K562 (cell line): ENCODE data around the gene POP7. TPM values are rescaled to one million over a fixed set of nuclear protein-coding genes. Genes with fewer than 3 reads are reported as not detected.
A peak's percentile ranks its signal among the peaks of the same experiment; 100 is the strongest.

ENCODE experiments used
- ATAC-seq: fragments of 200-7000 bp; cut with Tn5 transposase; 3 replicates; pipeline ENCODE4 v1.9.1; 2020; ENCODE audit warnings: moderate library complexity
- BruUV-seq: library from RNA; stranded (reverse); fragments of 400-500 nt; replicated peaks from 2 replicates; lab custom pipeline; 2021; lab: Mats Ljungman, UMichigan
- CTCF ChIA-PET: fragments of 300-600 bp; formaldehyde crosslinking; extraction: SDS; loops from one replicate; lab custom pipeline; 2021; ENCODE audit warnings: low intra/inter-chr PET ratio; lab: Yijun Ruan, JAX
- POLR2A ChIA-PET: fragments of 300-600, 350-650 bp; sonication (Branson Sonifier 250); formaldehyde crosslinking; extraction: SDS; loops from one replicate; lab custom pipeline; 2021; ENCODE audit warnings: antibody characterized with exemption, inconsistent platforms; lab: Yijun Ruan, JAX
- DNase-seq, 4 experiments: peaks; one replicate each; pipeline versions ENCODE4 v3.0.0 to v3.0.0-alpha.2; 2011 to 2018; ENCODE audit warnings: low spot score in 3 of 4, mixed read lengths in 3 of 4; ENCODE audit errors: extremely low read depth in 1 of 4
- FAIRE-seq: peaks from 2 replicates; lab custom pipeline; 2011; peaks lifted over from hg19 to GRCh38; lab: Jason Lieb, UNC
- H2AFZ ChIP-seq: 2 replicates; pipeline ENCODE4 v1.6.0; 2011; ENCODE audit warnings: low read depth, low read length, control low read depth, inconsistent platforms
- H3K27ac ChIP-seq: fragments of 200-600 bp; 3 replicates; pipeline ENCODE4 v1.8.0; 2011; ENCODE audit warnings: low read depth, mild to moderate bottlenecking, control low read depth, inconsistent platforms, low read length, moderate library complexity, mixed read lengths; ENCODE audit errors: extremely low read depth
- H3K27me3 ChIP-seq, 2 experiments: fragments of 300-600 bp in 1 of 2; 2 replicates in 1 of 2; 3 replicates in 1 of 2; pipeline versions ENCODE4 v1.6.0 to v1.8.0; 2011; ENCODE audit warnings: inconsistent platforms in 2 of 2, low read length in 2 of 2, mild to moderate bottlenecking in 1 of 2, mixed read lengths in 1 of 2, moderate library complexity in 1 of 2; ENCODE audit not compliant: control insufficient read depth in 2 of 2, insufficient read depth in 2 of 2
- H3K36me3 ChIP-seq: fragments of 300-600 bp; 3 replicates; pipeline ENCODE4 v1.8.0; 2011; ENCODE audit warnings: mild to moderate bottlenecking, low read length, inconsistent platforms; ENCODE audit not compliant: control insufficient read depth, insufficient read depth
- H3K4me1 ChIP-seq, 2 experiments: fragments of 200-600 bp in 1 of 2; replicated peaks in 1 of 2; 2 replicates in 1 of 2; 3 replicates in 1 of 2; pipeline versions ENCODE4 v1.5.1 to v1.8.0; 2011; ENCODE audit warnings: inconsistent platforms in 2 of 2, low read length in 2 of 2, mild to moderate bottlenecking in 1 of 2, mixed read lengths in 1 of 2, moderate library complexity in 1 of 2; ENCODE audit not compliant: control insufficient read depth in 2 of 2, insufficient read depth in 2 of 2
- H3K4me2 ChIP-seq: 2 replicates; pipeline ENCODE4 v1.6.1; 2011; ENCODE audit warnings: low read length, control low read depth, inconsistent platforms, mixed read lengths; ENCODE audit not compliant: insufficient read depth
- H3K4me3 ChIP-seq: fragments of 200-600 bp; sonication (generic), shearing (Covaris generic); 2 replicates; pipeline ENCODE4 v1.5.1; 2016; ENCODE audit warnings: control low read depth, inconsistent platforms
- H3K79me2 ChIP-seq: fragments of 200-600 bp; 3 replicates; pipeline ENCODE4 v1.8.0; 2011; ENCODE audit warnings: low read length, inconsistent platforms; ENCODE audit not compliant: control insufficient read depth, insufficient read depth
- H3K9ac ChIP-seq, 2 experiments: 2 replicates each; pipeline versions ENCODE4 v1.6.0 to v1.6.1; 2011; ENCODE audit warnings: low read depth in 2 of 2, low read length in 2 of 2, control low read depth in 1 of 2, inconsistent platforms in 1 of 2, mild to moderate bottlenecking in 1 of 2, mixed read lengths in 1 of 2; ENCODE audit not compliant: insufficient read depth in 1 of 2
- H3K9me1 ChIP-seq: one replicate; pipeline ENCODE4 v1.6.0; 2011; ENCODE audit warnings: inconsistent platforms, mild to moderate bottlenecking, low read length, moderate library complexity; ENCODE audit not compliant: control insufficient read depth, insufficient read depth
- H3K9me3 ChIP-seq: replicated peaks from 2 replicates; pipeline ENCODE4 v1.5.1; 2011; ENCODE audit warnings: low read depth, low read length, inconsistent platforms; ENCODE audit not compliant: control insufficient read depth, insufficient read depth
- H4K20me1 ChIP-seq: replicated peaks from 2 replicates; pipeline ENCODE4 v1.6.1; 2011; ENCODE audit warnings: low read length, inconsistent platforms, mixed read lengths; ENCODE audit not compliant: control insufficient read depth, insufficient read depth
- IRF2 ChIP-seq: sonication (generic); formaldehyde crosslinking; IDR thresholded peaks from 2 replicates; pipeline ENCODE4 v1.8.1; 2022; ENCODE audit warnings: mild to moderate bottlenecking, missing genetic modification reagents
- NR1H2 ChIP-seq: sonication (generic); formaldehyde crosslinking; IDR thresholded peaks from 2 replicates; pipeline ENCODE4 v1.4.0; 2020; ENCODE audit warnings: mild to moderate bottlenecking, missing genetic modification reagents
- RBM25 ChIP-seq: fragments of 200-400 bp; formaldehyde crosslinking; IDR thresholded peaks from 2 replicates; pipeline ENCODE4 v1.6.1; 2018; ENCODE audit warnings: low read length, low read depth, moderate library complexity; ENCODE audit not compliant: severe bottlenecking
- SRSF1 ChIP-seq: fragments of 200-400 bp; formaldehyde crosslinking; IDR thresholded peaks from 2 replicates; pipeline ENCODE4 v1.6.1; 2017; ENCODE audit warnings: mild to moderate bottlenecking, low read depth, low read length, moderate library complexity
- XRCC4 ChIP-seq: IDR thresholded peaks from one replicate; pipeline ENCODE4 v1.6.1; 2011; ENCODE audit not compliant: insufficient read depth, insufficient read length; ENCODE audit errors: extremely low read depth
- WGBS: fragments of 100-300 bp; shearing (Covaris generic); methylation state at CpG from one replicate; pipeline ENCODE4 v1.1.6; 2016; ENCODE audit warnings: low coverage, mixed read lengths; ENCODE audit not compliant: insufficient coverage; ENCODE audit errors: missing lambda C conversion rate; 5-methylcytosine and 5-hydroxymethylcytosine counted together
- in situ Hi-C: fragments of 300-500 bp; cut with MboI; formaldehyde crosslinking; loops from 4 replicates; pipeline ENCODE4 v1.15.0; 2018; ENCODE audit warnings: inconsistent platforms, mixed read lengths
- intact Hi-C: fragments of 100-400 bp; cut with micrococcal nuclease; formaldehyde crosslinking; loops from 2 replicates; pipeline ENCODE4 v1.14.2; 2022
- polyA plus RNA-seq, 8 experiments: library from polyadenylated mRNA; depleted of rRNA in 4 of 8; stranded (reverse) in 5 of 8; unstranded in 3 of 8; fragments of >200 nt; fragmentation: Nextera tagmentation in 2 of 8; fragmentation: Illumina TruSeq in 1 of 8; extraction: Ambion mirVana in 2 of 8; extraction: Trizol in 1 of 8; gene quantifications; 2 replicates each; pipeline versions ENCODE4 v1.2.1 to v1.2.3, GENCODE V29; 2011 to 2014; ENCODE audit warnings: inconsistent platforms in 1 of 8, missing spikeins in 1 of 8
- total RNA-seq, 7 experiments: library from RNA; depleted of rRNA in 6 of 7; stranded (reverse); fragments of >200 nt in 6 of 7; fragmentation: Illumina TruSeq in 2 of 7; extraction: Trizol in 2 of 7; gene quantifications; 2 replicates each; pipeline versions ENCODE4 v1.2.1 to v1.2.3, GENCODE V29; 2011 to 2021; ENCODE audit warnings: low replicate concordance in 1 of 7
- TF ChIP-seq, protein P1 (sequence below), 2 experiments: IDR thresholded peaks in 1 of 2; conservative IDR thresholded peaks in 1 of 2; 2 replicates each; pipeline ENCODE4 v1.6.1; 2016; ENCODE audit warnings: low read depth in 2 of 2, mild to moderate bottlenecking in 1 of 2, missing compliant biosample characterization in 1 of 2, missing genetic modification characterization in 1 of 2, moderate library complexity in 1 of 2
- TF ChIP-seq, protein P2 (sequence below): fragments of 250-450 bp; sonication (Bioruptor Pico); IDR thresholded peaks from 2 replicates; pipeline ENCODE4 v1.4.0; 2020; ENCODE audit warnings: mild to moderate bottlenecking, moderate library complexity

POP7 gene
- total and polyA plus RNA-seq, 9 of the 15 experiments (the other 6 are each of a cell fraction or from before 2014, with no cell fraction given) = 11.5 to 163 (median 68.9) TPM

DNA sequence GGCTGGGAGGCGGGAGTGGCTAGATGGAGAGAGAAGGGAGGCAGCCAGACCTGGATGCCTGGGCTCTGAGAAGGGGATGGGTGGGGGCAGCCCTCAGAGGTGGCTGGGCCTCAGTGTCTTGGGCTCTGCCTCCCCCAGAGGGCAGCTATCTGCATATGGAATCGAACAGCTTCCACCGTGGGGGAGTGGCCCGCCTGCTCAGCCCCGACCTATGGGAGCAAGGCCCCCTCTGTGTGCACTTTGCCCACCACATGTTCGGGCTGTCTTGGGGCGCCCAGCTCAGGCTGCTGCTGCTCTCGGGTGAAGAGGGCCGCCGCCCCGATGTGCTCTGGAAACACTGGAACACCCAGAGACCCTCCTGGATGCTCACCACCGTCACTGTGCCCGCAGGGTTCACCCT lies 30.8 kb downstream of the POP7 start (continued):
- TF ChIP-seq, protein P1, sequence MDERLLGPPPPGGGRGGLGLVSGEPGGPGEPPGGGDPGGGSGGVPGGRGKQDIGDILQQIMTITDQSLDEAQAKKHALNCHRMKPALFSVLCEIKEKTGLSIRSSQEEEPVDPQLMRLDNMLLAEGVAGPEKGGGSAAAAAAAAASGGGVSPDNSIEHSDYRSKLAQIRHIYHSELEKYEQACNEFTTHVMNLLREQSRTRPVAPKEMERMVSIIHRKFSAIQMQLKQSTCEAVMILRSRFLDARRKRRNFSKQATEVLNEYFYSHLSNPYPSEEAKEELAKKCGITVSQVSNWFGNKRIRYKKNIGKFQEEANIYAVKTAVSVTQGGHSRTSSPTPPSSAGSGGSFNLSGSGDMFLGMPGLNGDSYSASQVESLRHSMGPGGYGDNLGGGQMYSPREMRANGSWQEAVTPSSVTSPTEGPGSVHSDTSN (CRISPR knock-in tag; IDR thresholded peaks at IDR 0.05; ENCODE audit: low read depth) = no peak
- TF ChIP-seq, protein P1 (tag; conservative IDR thresholded peaks at IDR 0.05; ENCODE audit: low read depth) = no peak
- no peak for TF ChIP-seq IRF2 (CRISPR knock-in tag)
- TF ChIP-seq, protein P2, sequence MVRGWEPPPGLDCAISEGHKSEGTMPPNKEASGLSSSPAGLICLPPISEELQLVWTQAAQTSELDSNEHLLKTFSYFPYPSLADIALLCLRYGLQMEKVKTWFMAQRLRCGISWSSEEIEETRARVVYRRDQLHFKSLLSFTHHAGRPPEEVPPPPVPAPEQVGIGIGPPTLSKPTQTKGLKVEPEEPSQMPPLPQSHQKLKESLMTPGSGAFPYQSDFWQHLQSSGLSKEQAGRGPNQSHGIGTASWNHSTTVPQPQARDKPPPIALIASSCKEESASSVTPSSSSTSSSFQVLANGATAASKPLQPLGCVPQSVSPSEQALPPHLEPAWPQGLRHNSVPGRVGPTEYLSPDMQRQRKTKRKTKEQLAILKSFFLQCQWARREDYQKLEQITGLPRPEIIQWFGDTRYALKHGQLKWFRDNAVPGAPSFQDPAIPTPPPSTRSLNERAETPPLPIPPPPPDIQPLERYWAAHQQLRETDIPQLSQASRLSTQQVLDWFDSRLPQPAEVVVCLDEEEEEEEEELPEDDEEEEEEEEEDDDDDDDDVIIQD (CRISPR knock-in tag) = no peak
- TF ChIP-seq XRCC4 = no peak
- TF ChIP-seq NR1H2 = no peak

GRCh38 chr7:100739934-100740333 lies 34.0 kb downstream of the POP7 start:
- DNase-seq (no peak), ATAC-seq (no peak), FAIRE-seq (no peak)
- no peaks in the 10 kb centered on the region for H3K9me1 ChIP-seq
- WGBS = 4% methylated on average over 6 of the region's 6 CpGs
- no peak overlapping the region for H3K4me3 ChIP-seq
- peaks cover 0 to 7% of the 10 kb centered on the region in 2 experiments; a peak in 2 of 5 replicates for H3K4me1 ChIP-seq
- ChIA-PET CTCF (no interaction called here), POLR2A (no interaction called here)
- in situ Hi-C loops (no loop called here), intact Hi-C loops (no loop called here)
- no peak overlapping the region for H2AFZ ChIP-seq
- H3K27me3 ChIP-seq = peaks cover 2 to 23% of the 10 kb centered on the region in 2 experiments; a peak in 3 of 5 replicates
- H3K9me3 ChIP-seq = no peaks in the 10 kb centered on the region
- H3K9ac ChIP-seq = no peak overlapping the region
- H3K27ac ChIP-seq = no peak overlapping the region
- H3K36me3 ChIP-seq = no peaks in the 10 kb centered on the region
- no peaks in the 10 kb centered on the region for H3K79me2 ChIP-seq
- TF ChIP-seq SRSF1 (no peak), RBM25 (peak; percentile 55)
- no peak overlapping the region for H3K4me2 ChIP-seq
- BruUV-seq = no TSS peak
- no peaks in the 10 kb centered on the region for H4K20me1 ChIP-seq
